Common myeloid progenitor, CD34-positive (primary cell): ENCODE results near the gene EVL.

ENCODE experiments used
- CTCF ChIA-PET: fragments of 350-600 bp; sonication (Branson Sonifier 250); formaldehyde crosslinking; loops from one replicate; lab custom pipeline; 2021; ENCODE audit warnings: antibody characterized with exemption; lab: Charles Lee
- POLR2A ChIA-PET: fragments of 350-600 bp; sonication (Branson Sonifier 250); formaldehyde crosslinking; loops from one replicate; lab custom pipeline; 2021; ENCODE audit warnings: antibody characterized with exemption; lab: Charles Lee
- DNase-seq, 3 donors: peaks; one replicate each; pipeline versions ENCODE4 v3.0.0 to v3.0.0-alpha.2; 2013
- H3K27ac ChIP-seq, 2 experiments: 1 replicate in 1 of 2; 2 replicates in 1 of 2; pipeline ENCODE4 v1.7.0; 2013; ENCODE audit warnings: inconsistent platforms in 2 of 2, low read length in 2 of 2, mild to moderate bottlenecking in 2 of 2, low read depth in 1 of 2, moderate library complexity in 1 of 2; ENCODE audit not compliant: severe bottlenecking in 2 of 2, insufficient read depth in 1 of 2, poor library complexity in 1 of 2
- H3K27me3 ChIP-seq, 5 experiments: replicated peaks in 2 of 5; 1 replicate in 3 of 5; 2 replicates in 2 of 5; pipeline versions ENCODE4 v1.6.1 to v1.7.0; 2013; ENCODE audit warnings: low read length in 4 of 5, mild to moderate bottlenecking in 2 of 5, moderate library complexity in 2 of 5, inconsistent platforms in 1 of 5; ENCODE audit not compliant: insufficient read depth in 5 of 5, control insufficient read depth in 4 of 5
- H3K36me3 ChIP-seq, 4 experiments: 1 replicate in 2 of 4; 2 replicates in 2 of 4; pipeline versions ENCODE4 v1.6.1 to v1.7.0; 2013; ENCODE audit warnings: low read length in 3 of 4, control low read depth in 1 of 4, mild to moderate bottlenecking in 1 of 4; ENCODE audit not compliant: control insufficient read depth in 4 of 4, insufficient read depth in 4 of 4
- H3K4me1 ChIP-seq, 4 experiments: 1 replicate in 3 of 4; 2 replicates in 1 of 4; pipeline versions ENCODE4 v1.6.1 to v1.7.1; 2013; ENCODE audit warnings: low read length in 3 of 4, mild to moderate bottlenecking in 3 of 4, control low read depth in 1 of 4, inconsistent platforms in 1 of 4, moderate library complexity in 1 of 4; ENCODE audit not compliant: control insufficient read depth in 4 of 4, insufficient read depth in 4 of 4; ENCODE audit errors: control extremely low read depth in 1 of 4
- H3K4me3 ChIP-seq, 7 experiments: 1 replicate in 4 of 7; 2 replicates in 3 of 7; pipeline versions ENCODE4 v1.5.1 to v1.7.0; 2013; ENCODE audit warnings: mild to moderate bottlenecking in 7 of 7, low read length in 6 of 7, moderate library complexity in 6 of 7, inconsistent platforms in 2 of 7, low read depth in 2 of 7, control low read depth in 1 of 7; ENCODE audit not compliant: insufficient read depth in 4 of 7, control insufficient read depth in 1 of 7; ENCODE audit errors: extremely low read depth in 1 of 7
- H3K9me3 ChIP-seq, 5 experiments: 1 replicate in 4 of 5; 2 replicates in 1 of 5; pipeline versions ENCODE4 v1.6.1 to v1.7.1; 2013; ENCODE audit warnings: low read length in 4 of 5, mild to moderate bottlenecking in 2 of 5, inconsistent platforms in 1 of 5, low read depth in 1 of 5, moderate library complexity in 1 of 5; ENCODE audit not compliant: control insufficient read depth in 4 of 5, insufficient read depth in 2 of 5; ENCODE audit errors: control extremely low read depth in 1 of 5
- WGBS: methylation state at CpG from one replicate; pipeline ENCODE4 v1.1.5; 2013; ENCODE audit not compliant: insufficient coverage; 5-methylcytosine and 5-hydroxymethylcytosine counted together

Gene EVL

DNA sequence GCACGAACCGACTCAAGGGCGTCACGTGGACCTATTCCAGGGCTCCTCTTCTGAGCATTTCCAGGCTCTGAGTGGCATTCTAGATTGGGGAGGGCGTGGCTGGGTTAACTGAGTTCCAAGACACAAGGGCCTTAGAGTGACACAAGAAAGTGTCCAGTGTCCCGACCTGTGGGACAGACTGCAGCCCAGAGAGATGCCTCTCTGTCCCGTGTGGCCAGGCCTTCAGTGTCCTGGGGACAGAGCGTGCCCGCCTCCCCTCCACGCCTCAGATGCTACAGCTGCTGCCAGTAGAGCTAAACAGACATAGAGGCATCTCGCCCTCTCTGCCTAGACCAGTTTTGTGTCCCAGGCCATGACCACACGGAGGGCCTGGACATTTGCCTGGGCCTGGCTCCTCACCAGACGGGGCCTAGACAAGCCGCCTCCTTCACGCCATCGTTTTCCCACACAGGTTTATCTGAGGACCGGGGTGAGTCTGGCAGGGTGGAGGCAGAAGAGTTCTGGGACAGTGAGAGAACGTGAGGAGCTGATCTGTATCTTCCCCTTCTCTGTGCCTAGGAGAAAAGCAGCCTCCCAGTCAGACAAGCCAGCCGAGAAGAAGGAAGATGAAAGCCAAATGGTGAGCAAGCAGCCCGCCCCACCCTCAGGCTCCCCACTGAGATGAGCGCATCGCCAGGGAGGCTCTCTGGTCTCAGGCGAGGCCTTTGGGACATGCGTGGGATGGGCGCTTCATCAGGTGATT is 67.1 kb downstream of the EVL start:
- CTCF ChIA-PET: interaction anchor here (0.6 to 1.6 kb wide), 5 partner anchors 10 to 293 kb away, joined by 3 to 6 read pairs (median 3); no protein-coding TSS in a partner anchor
- H3K9me3 ChIP-seq: no peaks in the 10 kb centered on the region
- no peaks in the 10 kb centered on the region for H3K27me3 ChIP-seq
- peak overlapping the region in 1 of 2 experiments; percentile 25 for H3K27ac ChIP-seq
- peaks cover 27 to 94% (median 65%) of the 10 kb centered on the region in 4 experiments for H3K36me3 ChIP-seq
- WGBS: 92% methylated on average over 17 of the region's 25 CpGs
- H3K4me3 ChIP-seq: no peak overlapping the region
- DNase-seq: no peak
- POLR2A ChIA-PET: no interaction called here
- H3K4me1 ChIP-seq: no peaks in the 10 kb centered on the region

DNA sequence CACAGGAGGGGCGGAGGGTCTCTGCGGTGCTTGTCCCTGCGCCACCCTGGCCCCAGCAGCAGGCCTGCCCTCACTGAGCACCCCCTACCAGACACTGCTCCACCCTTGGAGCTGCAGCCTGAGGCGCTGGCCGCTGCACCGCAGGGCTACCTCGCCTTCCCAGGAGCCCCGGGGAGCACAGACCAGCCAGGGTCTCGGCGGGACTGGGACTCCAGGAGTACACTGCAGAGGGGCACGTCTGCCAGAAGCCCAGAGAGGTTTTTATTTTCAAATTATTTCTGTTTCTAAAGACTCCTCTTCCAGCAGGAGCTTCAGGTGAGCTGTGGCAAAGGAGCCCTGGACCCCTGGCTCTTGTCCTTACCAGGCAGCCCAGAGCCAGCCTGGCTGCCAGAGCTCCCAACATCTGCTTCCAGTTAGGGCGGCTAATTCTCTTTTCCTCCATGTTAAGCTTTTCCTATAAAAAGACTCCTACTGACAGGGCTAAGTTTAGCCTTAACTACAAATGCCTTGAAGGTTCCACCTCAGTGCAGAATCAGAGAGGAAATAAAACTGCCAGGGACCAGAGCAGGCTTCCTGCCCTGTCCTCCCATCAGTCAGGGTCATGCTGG is 67.8 kb downstream of the EVL start:
- Histone ChIP-seq H3K27ac (peak overlapping the region in 1 of 2 experiments; percentile 25), H3K4me3 (no peak overlapping the region), H3K4me1 (peaks cover 0 to 2% (median 0%) of the 10 kb centered on the region in 4 experiments), H3K36me3 (peaks cover 26 to 94% (median 65%) of the 10 kb centered on the region in 4 experiments), H3K9me3 (no peaks in the 10 kb centered on the region), H3K27me3 (no peaks in the 10 kb centered on the region)
- ChIA-PET POLR2A (interaction anchor here (0.6 kb wide), 1 partner anchor 33 kb away, joined by 3 read pairs; no protein-coding TSS in a partner anchor), CTCF (interaction anchor here (0.6 to 1.6 kb wide), 2 partner anchors 13 to 292 kb away, joined by 3 read pairs; no protein-coding TSS in a partner anchor)
- WGBS: 97% methylated on average over 10 of the region's 12 CpGs
- DNase-seq: no peak

GRCh38 chr14:100134586-100134985 is 69.4 kb downstream of the EVL start:
- no peaks in the 10 kb centered on the region for H3K27me3 ChIP-seq
- no peak for DNase-seq
- CTCF ChIA-PET: no interaction called here
- no peak overlapping the region for H3K4me3 ChIP-seq
- no peak overlapping the region for H3K27ac ChIP-seq
- no peaks in the 10 kb centered on the region for H3K9me3 ChIP-seq
- peaks cover 0 to 3% (median 0%) of the 10 kb centered on the region in 4 experiments for H3K4me1 ChIP-seq
- POLR2A ChIA-PET: no interaction called here
- 100% methylated on average over 2 of the region's 8 CpGs for WGBS
- H3K36me3 ChIP-seq: peaks cover 24 to 93% (median 61%) of the 10 kb centered on the region in 4 experiments

DNA sequence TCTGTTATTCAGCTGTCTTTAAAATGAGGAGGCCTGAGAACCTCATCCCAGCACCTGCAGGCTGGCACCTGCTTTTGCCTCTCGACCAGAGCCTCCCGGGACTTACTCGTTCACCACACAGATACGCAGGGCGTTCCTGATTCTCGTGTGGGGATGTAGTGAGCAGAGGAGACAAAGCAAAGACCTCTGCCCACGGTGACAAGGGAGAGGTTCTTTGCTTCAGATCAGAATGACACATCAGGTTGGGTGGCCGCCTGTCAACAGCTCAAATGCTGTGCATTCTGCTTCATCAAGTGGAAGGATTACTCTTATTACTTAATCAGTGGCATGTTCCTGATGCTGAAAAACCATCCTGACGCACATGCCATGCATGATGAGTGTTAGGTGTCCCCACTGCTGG is 69.9 kb downstream of the EVL start:
- Histone ChIP-seq H3K4me3 (no peak overlapping the region), H3K9me3 (no peaks in the 10 kb centered on the region), H3K27me3 (no peaks in the 10 kb centered on the region), H3K27ac (no peak overlapping the region), H3K36me3 (peaks cover 24 to 90% (median 57%) of the 10 kb centered on the region in 4 experiments), H3K4me1 (peaks cover 0 to 5% (median 2%) of the 10 kb centered on the region in 4 experiments)
- no peak for DNase-seq
- WGBS: over 99% methylated on average over 8 of the region's 9 CpGs
- CTCF ChIA-PET: interaction anchor here (1.0 kb wide), 1 partner anchor 57 kb away, joined by 4 read pairs; no protein-coding TSS in a partner anchor
- POLR2A ChIA-PET: no interaction called here

GRCh38 chr14:100135784-100136183 is 70.6 kb downstream of the EVL start:
- Histone ChIP-seq H3K4me3 (no peak overlapping the region), H3K4me1 (peaks cover 0 to 12% (median 6%) of the 10 kb centered on the region in 4 experiments), H3K9me3 (no peaks in the 10 kb centered on the region), H3K27me3 (no peaks in the 10 kb centered on the region), H3K36me3 (peaks cover 24 to 86% (median 50%) of the 10 kb centered on the region in 4 experiments), H3K27ac (no peak overlapping the region)
- ChIA-PET CTCF (interaction anchor here (1.0 kb wide), 1 partner anchor 56 kb away, joined by 4 read pairs; no protein-coding TSS in a partner anchor), POLR2A (no interaction called here)
- DNase-seq: no peak
- 95% methylated on average over 3 of the region's 5 CpGs for WGBS

DNA sequence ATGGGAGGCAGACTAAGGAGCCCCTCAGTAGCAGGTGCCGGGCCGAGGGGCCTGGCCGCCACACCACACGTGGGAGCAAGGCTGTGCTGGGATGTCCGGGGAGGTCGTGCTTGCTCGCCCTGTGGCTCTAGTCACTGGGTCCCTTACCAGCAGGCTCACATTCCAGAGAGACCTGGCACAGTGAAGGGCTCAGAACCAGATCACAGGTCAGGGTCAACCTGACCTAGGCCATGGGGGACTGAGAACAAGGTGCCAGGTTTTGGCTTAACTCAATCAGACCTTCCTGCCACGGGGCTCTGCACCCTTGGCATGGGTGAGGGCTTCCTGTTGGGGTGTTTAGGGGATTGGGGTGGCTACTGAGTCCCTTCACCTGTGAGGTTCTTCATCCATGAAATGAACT is 72.0 kb downstream of the EVL start:
- ChIA-PET POLR2A (no interaction called here), CTCF (interaction anchor here (1.1 to 2.4 kb wide), 4 partner anchors 8 to 118 kb away, joined by 3 to 10 read pairs (median 4); no protein-coding TSS in a partner anchor)
- no peak for DNase-seq
- H3K9me3 ChIP-seq: no peaks in the 10 kb centered on the region
- H3K4me1 ChIP-seq: peaks cover 0 to 26% (median 20%) of the 10 kb centered on the region in 4 experiments
- WGBS: 100% methylated on average over 7 of the region's 8 CpGs
- no peak overlapping the region for H3K27ac ChIP-seq
- H3K36me3 ChIP-seq: peaks cover 15 to 86% (median 42%) of the 10 kb centered on the region in 4 experiments
- no peak overlapping the region for H3K4me3 ChIP-seq
- H3K27me3 ChIP-seq: no peaks in the 10 kb centered on the region
